ENCODE data around the gene HPSE2.

Gene HPSE2

DNA sequence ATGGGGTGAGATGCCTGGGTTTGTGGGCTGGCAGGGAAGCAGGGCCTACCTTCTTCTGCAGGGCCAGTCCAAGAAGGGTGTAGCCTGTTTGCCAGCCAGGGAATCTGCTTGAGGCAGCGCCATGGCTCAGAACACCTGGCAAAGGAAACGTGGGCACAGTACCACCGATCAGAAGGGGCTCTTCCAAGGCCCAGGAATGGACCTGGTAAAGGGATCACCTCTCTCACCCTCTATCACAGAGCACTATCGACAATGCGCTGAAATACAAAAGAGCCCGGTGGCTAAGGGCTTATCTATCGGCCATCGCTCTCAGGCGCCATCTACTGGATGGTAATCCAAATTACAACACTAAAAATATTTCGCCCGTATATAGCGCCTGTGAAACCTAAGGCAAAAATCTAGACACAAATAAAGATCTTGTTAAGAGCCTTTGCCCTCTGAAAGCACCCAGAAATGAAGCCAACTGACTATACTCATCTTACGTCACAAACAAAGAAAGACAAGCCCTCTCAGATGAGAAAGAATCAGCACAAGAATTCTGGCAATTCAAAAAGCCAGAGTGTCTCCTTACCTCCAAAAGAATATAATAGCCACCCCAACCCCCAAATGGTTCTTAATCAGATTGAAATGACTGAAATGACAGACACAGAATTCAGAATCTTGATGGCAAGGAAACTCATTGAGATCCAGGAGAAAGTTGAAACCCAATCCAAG lies 571.2 kb downstream of the HPSE2 start:
- no peak for DNase-seq

- no peak for DNase-seq
Observed at GRCh38 chr10:98659951-98660350, 575.7 kb downstream of the HPSE2 start.

DNA sequence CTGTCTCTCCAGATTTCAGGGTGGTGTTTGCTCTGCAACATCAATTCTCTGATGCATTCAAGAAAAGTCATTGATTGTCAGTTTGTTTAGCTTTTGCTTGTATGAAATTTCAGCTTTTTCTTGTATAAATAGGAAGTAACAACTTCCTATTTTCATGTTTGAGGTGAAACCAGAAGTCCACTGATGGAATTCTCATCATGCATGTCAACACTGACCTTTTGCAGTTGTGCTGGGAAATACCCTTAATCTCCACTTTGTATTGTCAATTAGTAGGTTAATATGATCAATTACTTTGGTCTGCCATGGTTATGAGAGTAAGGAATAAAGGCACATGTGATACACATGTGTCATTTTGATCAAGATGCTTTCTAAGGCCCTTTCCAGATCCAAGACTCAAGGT lies 580.2 kb downstream of the HPSE2 start:
- no peak for DNase-seq

DNA sequence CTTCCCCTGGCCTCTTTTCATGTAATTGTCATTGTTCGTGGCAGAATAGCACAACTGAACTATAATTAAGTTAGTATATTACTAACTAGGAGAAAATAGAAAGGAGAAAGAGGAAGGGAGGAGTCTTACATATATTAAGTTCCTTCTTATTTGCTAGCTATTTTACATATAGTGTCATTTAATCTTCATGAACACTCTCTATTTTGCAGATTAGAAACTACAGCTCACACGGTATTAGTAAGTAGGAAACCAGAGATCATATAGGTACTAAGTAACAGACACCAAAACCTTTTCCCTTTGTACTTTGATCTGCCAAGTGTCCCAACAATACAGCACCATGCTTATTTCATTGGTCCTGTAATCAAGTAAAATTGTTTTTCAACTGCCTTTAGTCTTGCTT lies 586.5 kb downstream of the HPSE2 start:
- peak; percentile 31 for DNase-seq

GRCh38 chr10:98646998-98647917 lies 588.4 kb downstream of the HPSE2 start:
- DNase-seq, result no peak

DNA sequence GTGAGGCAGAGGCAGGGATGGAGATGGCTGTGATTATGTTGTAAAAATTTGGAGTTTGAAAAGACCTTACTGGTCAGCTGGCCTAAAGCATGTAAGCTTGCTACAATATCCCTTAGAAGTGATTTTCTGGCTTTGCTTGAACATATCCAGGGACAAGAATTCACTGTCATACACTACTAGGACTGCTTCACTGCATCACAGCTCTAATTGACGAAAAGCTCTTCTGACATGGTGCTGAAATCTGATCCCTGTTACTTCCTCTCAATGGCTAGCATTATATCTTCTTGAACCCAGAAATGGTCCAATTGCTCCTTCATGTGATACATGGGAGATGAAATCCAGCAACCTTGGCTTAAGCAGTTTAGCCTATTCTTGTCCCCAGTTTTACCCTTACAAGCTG lies 591.2 kb downstream of the HPSE2 start:
- no peak for DNase-seq

- no peak for DNase-seq
Observed at GRCh38 chr10:98642281-98642680, 593.4 kb downstream of the HPSE2 start.

- no peak for DNase-seq
Observed at GRCh38 chr10:98638920-98639319, 596.7 kb downstream of the HPSE2 start.

DNA sequence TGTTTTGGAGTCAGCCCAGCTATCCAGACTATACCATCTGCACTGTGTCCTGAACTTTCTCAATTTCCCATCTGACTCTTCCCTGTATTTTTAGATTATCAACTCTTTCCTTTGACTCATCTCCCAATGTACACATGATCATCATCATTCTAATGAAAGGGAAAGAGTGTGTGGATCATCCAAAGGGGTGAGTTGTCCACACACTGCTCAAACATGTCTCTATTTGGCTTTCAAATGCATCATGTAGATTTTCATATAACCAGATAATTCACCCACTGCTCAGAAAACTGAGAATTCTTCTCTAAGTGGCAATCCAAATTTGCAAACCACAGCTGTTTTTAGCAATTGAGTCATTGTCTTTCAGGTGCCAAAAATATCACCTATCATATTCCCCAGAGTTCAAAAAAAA lies 598.7 kb downstream of the HPSE2 start:
- no peak for DNase-seq

- DNase-seq, result no peak
Observed at GRCh38 chr10:98632456-98633150, 603.0 kb downstream of the HPSE2 start.

DNA sequence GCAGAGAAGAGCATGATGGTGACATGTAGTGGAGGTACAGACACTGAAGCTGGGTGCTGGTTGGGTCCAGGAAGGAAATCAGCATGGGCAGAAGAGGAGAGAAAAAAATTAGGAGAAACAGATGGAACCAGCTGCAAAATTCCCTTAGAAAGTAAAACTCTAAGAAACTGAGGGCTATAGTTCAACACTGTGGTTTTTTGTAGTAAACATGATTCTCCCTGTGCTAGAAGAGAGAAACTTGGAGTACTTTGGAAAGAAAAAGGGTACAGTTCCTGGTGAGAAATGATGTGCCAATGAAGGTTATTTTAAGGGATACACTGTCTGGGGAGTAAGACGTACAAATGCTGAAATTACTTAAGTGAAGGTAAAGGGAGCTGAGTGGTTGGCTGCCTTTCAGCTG lies 607.4 kb downstream of the HPSE2 start:
- DNase-seq, result no peak

DNA sequence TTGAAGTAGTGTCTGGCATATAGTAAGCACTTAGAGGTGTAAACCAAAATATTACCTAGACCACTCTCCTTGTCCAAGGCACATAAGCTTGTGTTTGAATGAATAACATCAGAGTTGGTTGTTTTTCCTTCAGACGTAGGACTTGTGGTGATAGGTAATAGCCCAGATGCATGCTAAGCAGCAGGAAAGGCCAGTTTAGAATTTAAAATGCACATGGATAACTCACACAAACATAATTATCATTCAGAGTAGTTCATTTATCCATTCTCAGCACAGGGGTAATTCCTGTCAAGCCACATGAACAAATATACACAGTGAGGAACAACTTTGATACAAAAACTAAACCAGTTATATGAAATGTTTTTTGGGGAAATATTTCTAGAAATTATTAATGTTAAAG lies 607.9 kb downstream of the HPSE2 start:
- DNase-seq, result no peak

GRCh38 chr10:98624963-98625362 lies 610.7 kb downstream of the HPSE2 start:
- DNase-seq, result no peak

DNA sequence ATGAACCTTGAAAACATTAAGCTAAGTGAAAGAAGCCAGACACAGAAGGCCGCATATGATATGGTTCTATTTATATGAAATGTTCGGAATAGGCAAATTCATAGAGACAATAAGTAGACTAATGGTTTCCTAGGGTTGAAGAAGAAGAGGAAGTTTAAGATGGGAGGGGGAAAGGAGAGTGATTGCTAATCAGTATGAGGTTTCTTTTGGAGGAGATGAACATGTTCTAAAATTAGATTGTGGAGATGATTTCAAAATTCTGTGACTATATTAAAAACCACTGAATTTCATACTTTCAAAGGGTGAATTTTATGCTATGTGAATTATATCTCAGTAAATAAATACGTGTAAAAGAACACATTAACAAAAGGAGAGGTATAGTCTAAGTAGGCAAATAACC lies 612.5 kb downstream of the HPSE2 start:
- peak; percentile 86 for DNase-seq

GRCh38 chr10:98621630-98622029 lies 614.0 kb downstream of the HPSE2 start:
- no peak for DNase-seq

DNA sequence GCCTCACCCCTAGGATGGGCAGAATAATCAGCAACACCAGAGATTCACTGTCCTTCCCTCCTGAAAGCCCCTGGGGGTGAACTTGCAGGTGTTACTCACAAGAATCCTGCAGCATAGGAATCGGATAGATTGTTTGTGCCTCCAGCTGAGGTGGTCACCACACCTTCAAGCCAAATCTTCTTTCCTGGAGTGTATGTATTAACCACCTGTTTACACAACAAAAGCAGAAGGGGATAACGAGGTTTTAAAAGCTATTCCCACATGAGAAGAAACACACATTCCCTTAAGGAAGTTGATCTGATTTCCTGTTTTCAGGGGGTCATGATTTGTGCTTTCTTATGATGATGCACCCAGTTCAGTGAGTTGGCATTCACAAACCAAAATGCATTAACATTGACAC lies 615.1 kb downstream of the HPSE2 start:
- no peak for DNase-seq

GRCh38 chr10:98619446-98619845 lies 616.2 kb downstream of the HPSE2 start:
- peak; percentile 99 for DNase-seq

- peak; percentile 28 for DNase-seq
Observed at GRCh38 chr10:98617906-98618520, 617.6 kb downstream of the HPSE2 start.

- no peak for DNase-seq
Observed at GRCh38 chr10:98613446-98613845, 622.2 kb downstream of the HPSE2 start.

DNA sequence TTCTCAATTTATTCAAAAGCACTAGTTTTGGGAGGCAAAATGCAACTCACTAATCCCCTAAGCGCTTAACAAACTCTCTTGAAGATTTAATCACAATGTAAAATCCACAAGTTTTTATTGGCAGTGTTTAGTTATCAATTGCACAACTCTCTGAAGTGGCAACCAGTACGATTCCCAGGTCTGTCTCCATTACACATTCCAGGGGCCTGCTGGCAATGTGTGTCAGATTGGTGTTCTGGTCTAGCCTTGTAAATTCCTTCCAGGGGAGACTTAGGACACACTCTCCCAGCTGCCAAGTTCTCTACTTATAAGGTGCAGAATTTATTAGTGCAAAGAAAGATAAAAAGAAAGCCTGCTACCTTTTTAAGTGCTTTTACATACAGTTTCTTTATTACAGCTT lies 624.2 kb downstream of the HPSE2 start:
- no peak for DNase-seq

- DNase-seq, result no peak
Observed at GRCh38 chr10:98610836-98611235, 624.8 kb downstream of the HPSE2 start.

- DNase-seq, result no peak
Observed at GRCh38 chr10:98610301-98610700, 625.4 kb downstream of the HPSE2 start.

DNA sequence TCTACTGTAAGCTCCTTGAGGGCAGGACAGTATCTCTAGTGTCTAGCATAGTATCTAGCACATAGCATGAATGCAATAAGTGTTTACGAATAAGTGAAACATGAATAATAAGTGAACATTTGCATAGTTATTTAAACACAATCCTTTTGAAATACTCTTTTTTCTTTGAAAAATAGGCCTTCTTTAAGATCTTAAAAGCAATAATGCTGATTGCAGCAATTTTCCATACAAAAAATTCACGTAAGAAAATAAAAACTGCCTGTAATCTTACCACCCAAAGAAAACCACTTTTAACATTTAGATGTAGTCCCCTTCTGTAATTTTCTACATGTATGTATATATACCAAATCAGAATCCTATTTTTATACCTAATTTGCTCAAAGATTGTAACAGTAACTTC lies 626.4 kb downstream of the HPSE2 start:
- DNase-seq, result no peak

All from MV-4-11 (cell line).